GM06990 (cell line): ENCODE measurements around the gene PPP1R3E.

Experiments used
- DNase-seq: peaks from one replicate; pipeline ENCODE4 v3.0.0-alpha.2; 2011; ENCODE audit not compliant: insufficient read length; ENCODE audit errors: extremely low read depth
- H3K27me3 ChIP-seq: replicated peaks from 2 replicates; pipeline ENCODE4 v1.6.0; 2011; ENCODE audit warnings: low read length; ENCODE audit not compliant: control insufficient read depth, insufficient read depth
- H3K36me3 ChIP-seq: 2 replicates; pipeline ENCODE4 v1.5.1; 2011; ENCODE audit warnings: low read length; ENCODE audit not compliant: control insufficient read depth, insufficient read depth
- H3K4me3 ChIP-seq: replicated peaks from 2 replicates; pipeline ENCODE4 v1.5.1; 2011; ENCODE audit warnings: low read depth, mild to moderate bottlenecking, control low read depth, low read length
- CTCF ChIP-seq: IDR thresholded peaks from 2 replicates; pipeline ENCODE4 v1.5.1; 2011; ENCODE audit warnings: low read length, control low read depth, mild to moderate bottlenecking, inconsistent platforms; ENCODE audit not compliant: insufficient read depth, poor library complexity, severe bottlenecking

Gene PPP1R3E

GRCh38 chr14:23296012-23296777, 6.5 kb downstream of the PPP1R3E start:
- Histone ChIP-seq H3K36me3 (peaks cover 5% of the 10 kb centered on the region), H3K27me3 (no peaks in the 10 kb centered on the region), H3K4me3 (no peak overlapping the region)
- DNase-seq, result no peak
- TF ChIP-seq CTCF, result no peak

GRCh38 chr14:23294734-23295561, 7.7 kb downstream of the PPP1R3E start:
- H3K4me3 ChIP-seq, result no peak overlapping the region
- no peaks in the 10 kb centered on the region for H3K27me3 ChIP-seq
- peaks cover 5% of the 10 kb centered on the region for H3K36me3 ChIP-seq
- DNase-seq, result no peak
- peak; percentile 92 for TF ChIP-seq CTCF

- Histone ChIP-seq H3K36me3 (no peaks in the 10 kb centered on the region), H3K4me3 (peak overlapping the region; percentile 93), H3K27me3 (no peaks in the 10 kb centered on the region)
- no peak for TF ChIP-seq CTCF
- DNase-seq, result no peak
Measured at GRCh38 chr14:23286902-23287479, 15.7 kb downstream of the PPP1R3E start.

GRCh38 chr14:23286020-23286901, 16.4 kb downstream of the PPP1R3E start, which contains the start of gene HOMEZ:
Gene HOMEZ, minus strand, starts transcription at chr14:23286132. Its CDS starts 180 bp downstream, at chr14:23285952.
- H3K4me3 ChIP-seq, result peak within 1 kb of the TSS; percentile 93

More at GRCh38 chr14:23286020-23286901, 16.4 kb downstream of the PPP1R3E start, which contains the start of gene HOMEZ:
- peaks cover 3% of the 10 kb centered on the region for H3K36me3 ChIP-seq
- no peaks in the 10 kb centered on the region for H3K27me3 ChIP-seq
- TF ChIP-seq CTCF, result no peak
- DNase-seq, result peak; percentile 98
